ENCODE data around the gene NR3C1. TPM values are rescaled to one million over a fixed set of nuclear protein-coding genes. Genes with fewer than 3 reads are reported as not detected.

The NR3C1 gene
- polyA plus RNA-seq, 1 donor (not counting 4 experiments of a cell fraction or from before 2014, with no cell fraction given) = 30.7 TPM

DNA sequence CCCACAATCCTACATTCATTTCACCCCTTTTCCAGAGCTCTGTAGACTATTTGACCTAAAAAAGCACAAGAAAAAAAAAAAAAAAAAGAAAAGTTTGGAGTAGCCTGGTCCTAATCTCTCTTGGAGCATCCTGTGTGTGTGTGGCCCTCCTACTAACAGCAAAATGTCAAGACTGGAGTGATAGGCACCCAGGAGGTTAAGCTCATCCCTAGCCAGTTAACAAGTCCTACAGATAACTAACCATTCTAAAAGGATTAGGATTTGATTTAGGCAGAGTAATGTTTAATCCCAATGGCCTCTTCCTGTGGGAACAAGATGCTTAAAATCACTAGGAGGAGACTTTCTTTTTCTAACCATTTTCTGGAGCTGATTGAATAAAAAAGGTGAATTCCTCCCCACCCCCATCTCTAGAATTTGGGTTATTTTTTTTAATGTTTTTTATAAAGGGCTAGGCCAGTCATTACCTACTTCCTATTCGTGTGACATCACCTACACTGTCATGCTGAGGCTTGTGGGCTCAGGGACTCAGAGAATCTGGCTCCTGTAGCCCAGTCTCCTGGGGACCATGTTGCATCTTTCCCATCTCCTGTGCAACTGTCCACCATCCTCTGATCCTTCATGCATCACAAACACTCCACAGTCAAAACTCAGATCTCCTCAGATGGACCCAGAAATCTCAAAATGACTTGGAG lies 43.2 kb upstream of the NR3C1 start:
- Histone ChIP-seq H3K27ac (ENCODE audit: control insufficient read depth, insufficient read depth, low read length) (no peak overlapping the region), H3K9me1 (ENCODE audit: control insufficient read depth, extremely low read depth, insufficient read depth, low read length) (no peaks in the 10 kb centered on the region), H4K20me1 (ENCODE audit: control insufficient read depth, extremely low read depth, insufficient read depth, low read length) (no peaks in the 10 kb centered on the region), H3K4me1 (ENCODE audit: control insufficient read depth, extremely low read depth, insufficient read depth, low read length) (no peaks in the 10 kb centered on the region), H3K27me3 (ENCODE audit: control insufficient read depth, extremely low read depth, insufficient read depth, low read length) (no peaks in the 10 kb centered on the region), H3K4me2 (ENCODE audit: control insufficient read depth, extremely low read depth, insufficient read depth, low read depth, low read length) (no peak overlapping the region), H3K36me3 (ENCODE audit: control insufficient read depth in 2 of 2, extremely low read depth in 1 of 2, insufficient read depth in 2 of 2, low read length in 2 of 2) (no peaks in the 10 kb centered on the region), H3K9ac (ENCODE audit: control insufficient read depth, extremely low read depth, insufficient read depth, low read length) (no peak overlapping the region), H3K4me3 (ENCODE audit: control insufficient read depth in 2 of 3, extremely low read depth in 1 of 3, insufficient read depth in 2 of 3, low read depth in 1 of 3, low read length in 3 of 3) (no peak overlapping the region), H2AFZ (ENCODE audit: control insufficient read depth, low read length) (no peak overlapping the region), H3K79me2 (ENCODE audit: control insufficient read depth, insufficient read depth, low read length) (no peaks in the 10 kb centered on the region), H3K9me3 (ENCODE audit: control insufficient read depth, low read depth, low read length) (no peaks in the 10 kb centered on the region)
- FAIRE-seq = no peak
- TF ChIP-seq, protein P1, sequence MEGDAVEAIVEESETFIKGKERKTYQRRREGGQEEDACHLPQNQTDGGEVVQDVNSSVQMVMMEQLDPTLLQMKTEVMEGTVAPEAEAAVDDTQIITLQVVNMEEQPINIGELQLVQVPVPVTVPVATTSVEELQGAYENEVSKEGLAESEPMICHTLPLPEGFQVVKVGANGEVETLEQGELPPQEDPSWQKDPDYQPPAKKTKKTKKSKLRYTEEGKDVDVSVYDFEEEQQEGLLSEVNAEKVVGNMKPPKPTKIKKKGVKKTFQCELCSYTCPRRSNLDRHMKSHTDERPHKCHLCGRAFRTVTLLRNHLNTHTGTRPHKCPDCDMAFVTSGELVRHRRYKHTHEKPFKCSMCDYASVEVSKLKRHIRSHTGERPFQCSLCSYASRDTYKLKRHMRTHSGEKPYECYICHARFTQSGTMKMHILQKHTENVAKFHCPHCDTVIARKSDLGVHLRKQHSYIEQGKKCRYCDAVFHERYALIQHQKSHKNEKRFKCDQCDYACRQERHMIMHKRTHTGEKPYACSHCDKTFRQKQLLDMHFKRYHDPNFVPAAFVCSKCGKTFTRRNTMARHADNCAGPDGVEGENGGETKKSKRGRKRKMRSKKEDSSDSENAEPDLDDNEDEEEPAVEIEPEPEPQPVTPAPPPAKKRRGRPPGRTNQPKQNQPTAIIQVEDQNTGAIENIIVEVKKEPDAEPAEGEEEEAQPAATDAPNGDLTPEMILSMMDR (optimal IDR thresholded peaks at IDR 0.05 in 1 of 3, IDR thresholded peaks at IDR 0.05 in 1 of 3, conservative IDR thresholded peaks at IDR 0.05 in 1 of 3; ENCODE audit: extremely low read depth in 1 of 3, insufficient read depth in 2 of 3, low read length in 3 of 3) = no peak
- TF ChIP-seq EZH2 (IDR thresholded peaks at IDR 0.05; ENCODE audit: low read length) = no peak
- DNase-seq (ENCODE audit: low read depth, low spot score) = no peak
- dilution Hi-C loops (cut with MboI; ENCODE audit: extremely low pct_ligation_motif_present, low sequenced_read_pairs) = no loop called here

DNA sequence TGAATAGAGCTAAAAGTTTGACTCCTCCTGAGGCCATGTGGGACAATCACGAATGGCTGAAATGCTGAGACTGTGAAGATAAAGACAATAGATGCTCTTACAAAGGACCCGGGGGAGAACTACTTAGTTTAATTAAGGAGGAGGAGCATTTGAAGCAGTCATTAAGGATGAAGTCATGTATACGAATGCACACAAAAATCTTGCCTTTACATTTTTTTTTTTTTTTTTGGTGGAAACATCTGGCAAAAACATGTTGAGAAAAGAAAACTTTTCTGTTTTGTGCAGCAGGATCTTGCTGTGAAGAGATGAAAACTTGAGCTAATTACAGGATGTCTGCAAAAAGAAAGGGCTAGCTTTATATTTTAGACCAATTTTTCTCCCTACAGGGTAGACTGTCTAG lies 42.3 kb upstream of the NR3C1 start:
- H3K9ac ChIP-seq (ENCODE audit: control insufficient read depth, extremely low read depth, insufficient read depth, low read length) = no peak overlapping the region
- FAIRE-seq (no peak), DNase-seq (ENCODE audit: low read depth, low spot score) (no peak)
- H3K4me1 ChIP-seq (ENCODE audit: control insufficient read depth, extremely low read depth, insufficient read depth, low read length) = no peaks in the 10 kb centered on the region
- H4K20me1 ChIP-seq (ENCODE audit: control insufficient read depth, extremely low read depth, insufficient read depth, low read length) = no peaks in the 10 kb centered on the region
- H3K9me3 ChIP-seq (ENCODE audit: control insufficient read depth, low read depth, low read length) = no peaks in the 10 kb centered on the region
- dilution Hi-C loops (cut with MboI; ENCODE audit: extremely low pct_ligation_motif_present, low sequenced_read_pairs) = no loop called here
- H3K36me3 ChIP-seq (ENCODE audit: control insufficient read depth in 2 of 2, extremely low read depth in 1 of 2, insufficient read depth in 2 of 2, low read length in 2 of 2) = no peaks in the 10 kb centered on the region
- no peak overlapping the region for H3K27ac ChIP-seq (ENCODE audit: control insufficient read depth, insufficient read depth, low read length)
- no peaks in the 10 kb centered on the region for H3K79me2 ChIP-seq (ENCODE audit: control insufficient read depth, insufficient read depth, low read length)
- no peak for TF ChIP-seq EZH2 (IDR thresholded peaks at IDR 0.05; ENCODE audit: low read length)
- TF ChIP-seq, protein P1 (optimal IDR thresholded peaks at IDR 0.05 in 1 of 3, IDR thresholded peaks at IDR 0.05 in 1 of 3, conservative IDR thresholded peaks at IDR 0.05 in 1 of 3; ENCODE audit: extremely low read depth in 1 of 3, insufficient read depth in 2 of 3, low read length in 3 of 3) = no peak
- no peak overlapping the region for H3K4me3 ChIP-seq (ENCODE audit: control insufficient read depth in 2 of 3, extremely low read depth in 1 of 3, insufficient read depth in 2 of 3, low read depth in 1 of 3, low read length in 3 of 3)
- H3K9me1 ChIP-seq (ENCODE audit: control insufficient read depth, extremely low read depth, insufficient read depth, low read length) = no peaks in the 10 kb centered on the region
- H2AFZ ChIP-seq (ENCODE audit: control insufficient read depth, low read length) = no peak overlapping the region
- H3K4me2 ChIP-seq (ENCODE audit: control insufficient read depth, extremely low read depth, insufficient read depth, low read depth, low read length) = no peak overlapping the region
- H3K27me3 ChIP-seq (ENCODE audit: control insufficient read depth, extremely low read depth, insufficient read depth, low read length) = no peaks in the 10 kb centered on the region

Measured in keratinocyte (primary cell).